Subcutaneous adipose tissue (tissue), 4 donors: ENCODE results near the gene TRPC4. TPM values are rescaled to one million over a fixed set of nuclear protein-coding genes. Genes with fewer than 3 reads are reported as not detected.

ENCODE experiments used
- total RNA-seq, 4 donors: library from RNA; depleted of rRNA; stranded (reverse); fragments of >200 nt; gene quantifications; one replicate each; pipeline ENCODE4 v1.1.0, GENCODE V29; 2016
- TF ChIP-seq, protein P1 (sequence below): fragments of 450-650 bp; IDR thresholded peaks from one replicate; pipeline ENCODE4 v1.5.1; 2016; ENCODE audit warnings: low read depth, mild to moderate bottlenecking, control low read depth, antibody characterized with exemption, moderate library complexity

Gene TRPC4
- total RNA-seq, 4 donors from 2014 or later = 0.17 to 0.82 (median 0.42) TPM

DNA sequence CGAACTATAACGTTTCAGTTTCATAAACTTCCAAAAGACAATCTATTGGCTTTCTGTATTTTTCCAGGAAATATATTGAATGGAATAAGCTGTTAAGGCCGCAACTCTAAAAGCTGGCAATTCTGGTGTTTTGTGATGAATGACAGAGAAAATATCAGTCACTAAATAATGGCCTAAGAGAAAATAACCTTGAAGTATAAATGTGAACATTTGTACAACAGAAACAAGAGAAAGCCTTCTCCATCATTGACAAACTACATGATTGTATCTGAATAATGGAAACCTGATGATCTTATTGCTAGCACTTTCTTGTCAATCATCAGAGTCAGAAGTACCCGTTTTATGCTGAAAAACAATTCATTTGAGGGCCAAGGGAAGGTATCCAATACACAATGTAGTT lies 134.3 kb downstream of the TRPC4 start:
- TF ChIP-seq, protein P1, sequence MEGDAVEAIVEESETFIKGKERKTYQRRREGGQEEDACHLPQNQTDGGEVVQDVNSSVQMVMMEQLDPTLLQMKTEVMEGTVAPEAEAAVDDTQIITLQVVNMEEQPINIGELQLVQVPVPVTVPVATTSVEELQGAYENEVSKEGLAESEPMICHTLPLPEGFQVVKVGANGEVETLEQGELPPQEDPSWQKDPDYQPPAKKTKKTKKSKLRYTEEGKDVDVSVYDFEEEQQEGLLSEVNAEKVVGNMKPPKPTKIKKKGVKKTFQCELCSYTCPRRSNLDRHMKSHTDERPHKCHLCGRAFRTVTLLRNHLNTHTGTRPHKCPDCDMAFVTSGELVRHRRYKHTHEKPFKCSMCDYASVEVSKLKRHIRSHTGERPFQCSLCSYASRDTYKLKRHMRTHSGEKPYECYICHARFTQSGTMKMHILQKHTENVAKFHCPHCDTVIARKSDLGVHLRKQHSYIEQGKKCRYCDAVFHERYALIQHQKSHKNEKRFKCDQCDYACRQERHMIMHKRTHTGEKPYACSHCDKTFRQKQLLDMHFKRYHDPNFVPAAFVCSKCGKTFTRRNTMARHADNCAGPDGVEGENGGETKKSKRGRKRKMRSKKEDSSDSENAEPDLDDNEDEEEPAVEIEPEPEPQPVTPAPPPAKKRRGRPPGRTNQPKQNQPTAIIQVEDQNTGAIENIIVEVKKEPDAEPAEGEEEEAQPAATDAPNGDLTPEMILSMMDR = no peak

DNA sequence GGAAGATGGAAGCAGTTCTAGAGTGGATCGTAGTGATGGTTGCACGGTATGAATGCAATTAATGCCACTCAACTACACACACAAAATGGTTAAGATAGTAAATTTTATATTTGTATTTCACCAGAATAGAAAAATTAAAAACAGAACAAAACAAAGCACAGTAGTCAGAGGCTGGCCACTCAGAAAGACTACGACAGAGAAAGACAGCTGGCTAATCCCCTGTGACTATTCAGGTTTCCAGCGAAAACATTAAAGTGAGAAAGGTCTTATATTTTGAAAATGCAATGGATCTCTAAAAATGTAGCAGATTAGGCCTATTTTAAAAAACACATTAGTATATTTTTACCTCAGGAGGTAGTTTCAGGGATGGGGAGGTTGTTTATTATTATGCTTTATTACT lies 139.7 kb downstream of the TRPC4 start:
- TF ChIP-seq, protein P1 = no peak

DNA sequence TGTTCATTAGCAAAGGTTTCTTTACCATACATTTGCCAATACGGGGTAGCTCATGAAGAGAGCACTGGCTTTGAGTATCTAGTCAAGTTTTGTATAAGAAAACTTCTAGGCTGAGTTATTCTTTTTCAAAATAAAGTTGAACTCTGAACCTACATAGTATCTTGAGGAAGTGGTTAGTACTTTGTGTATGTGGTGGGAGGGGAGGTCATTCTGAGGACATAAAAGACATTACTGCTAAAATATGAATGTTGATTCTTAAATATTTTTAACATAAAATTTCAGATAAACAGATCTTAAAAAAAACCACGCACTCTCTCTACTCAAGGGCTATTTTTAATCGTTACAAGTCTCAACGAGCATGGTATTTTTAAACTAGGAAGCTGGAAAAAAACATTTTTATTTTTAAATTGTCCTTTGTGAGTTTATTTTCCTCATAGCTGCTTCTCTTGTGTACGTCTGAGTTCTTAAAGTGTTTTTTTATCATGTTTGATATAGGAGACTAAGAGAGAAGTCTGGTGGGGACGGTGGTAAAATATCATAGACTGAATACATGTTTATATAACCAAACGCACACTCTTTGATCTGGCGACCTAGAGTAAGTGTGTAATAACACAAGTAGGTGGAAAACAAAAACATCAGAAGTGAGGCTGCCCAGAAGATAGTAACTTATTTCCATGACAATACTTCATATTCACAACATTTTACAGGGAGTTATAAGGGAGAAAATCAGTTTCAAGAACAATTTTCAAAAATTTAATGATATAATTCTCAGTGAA lies 153.0 kb downstream of the TRPC4 start:
- TF ChIP-seq, protein P1 = no peak

DNA sequence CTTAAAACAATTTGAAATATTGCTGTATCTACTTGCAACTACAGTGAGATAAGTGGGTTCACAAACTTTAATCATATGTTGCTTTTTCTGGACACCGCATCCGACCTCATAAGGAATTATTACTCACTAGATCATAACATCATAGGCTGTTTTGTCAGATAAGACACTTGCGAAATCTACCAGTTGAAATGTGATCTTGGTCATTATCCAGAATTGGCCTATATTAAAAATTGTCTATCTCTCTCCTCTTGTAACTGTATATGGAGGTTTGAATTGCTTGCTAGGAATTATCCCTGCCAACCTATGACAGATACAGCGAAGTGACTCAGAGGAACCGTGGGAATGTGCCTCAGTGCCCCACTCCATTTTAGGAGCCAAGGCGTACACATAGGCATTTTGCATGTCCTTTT lies 154.0 kb downstream of the TRPC4 start:
- TF ChIP-seq, protein P1 = no peak

DNA sequence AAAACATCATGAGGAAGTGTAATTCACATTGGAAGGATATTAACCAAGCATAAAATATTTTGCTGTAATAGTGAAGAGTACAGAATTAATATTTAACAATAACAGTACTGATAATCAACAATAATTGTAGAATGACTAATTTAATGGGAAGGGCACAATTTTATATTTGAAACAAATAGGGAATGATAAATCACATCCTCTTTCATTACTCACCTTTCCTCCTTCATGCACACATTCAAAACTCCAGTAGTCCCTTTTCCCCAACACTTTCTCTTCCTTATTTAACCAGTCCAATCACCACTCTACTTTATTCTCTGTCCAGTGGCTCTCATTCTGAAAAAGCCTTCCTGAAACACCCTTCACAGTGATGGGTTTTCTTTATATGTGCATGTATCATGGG lies 160.3 kb downstream of the TRPC4 start:
- TF ChIP-seq, protein P1 = no peak

DNA sequence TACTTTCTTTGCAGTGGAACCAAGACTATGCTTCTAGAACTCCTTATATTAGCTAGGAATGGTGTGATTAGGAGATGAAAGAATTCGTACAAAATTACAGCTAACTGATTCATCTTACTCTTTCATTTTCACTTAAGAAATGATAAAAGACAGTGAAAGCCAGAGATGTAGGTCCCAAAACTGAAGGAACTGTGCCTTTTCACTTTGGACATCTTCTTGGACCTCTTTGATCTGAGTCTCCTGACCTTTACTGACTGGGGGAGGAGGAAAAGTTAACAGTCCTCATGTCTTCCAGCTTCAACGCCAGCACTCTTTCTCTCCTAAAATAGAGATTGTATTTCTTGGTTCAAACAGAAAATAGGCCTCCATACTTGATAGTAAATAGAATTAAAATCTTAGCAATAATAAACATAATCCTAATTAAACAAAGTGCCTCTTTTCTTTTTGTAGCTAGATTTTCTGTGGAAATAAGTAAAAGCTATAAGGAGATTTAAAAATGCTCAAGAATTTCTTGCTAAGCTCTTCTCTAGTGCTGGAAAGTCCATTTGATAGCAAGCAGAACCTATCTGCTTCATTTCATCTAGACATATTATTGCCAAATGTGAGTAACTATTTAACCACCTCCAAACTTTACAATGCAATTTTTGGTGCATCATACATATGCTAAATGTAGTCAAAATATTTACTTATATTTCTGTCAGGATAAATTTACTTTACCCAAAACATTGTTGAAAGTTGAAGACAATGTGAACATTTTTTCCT lies 161.7 kb downstream of the TRPC4 start:
- TF ChIP-seq, protein P1 = no peak

DNA sequence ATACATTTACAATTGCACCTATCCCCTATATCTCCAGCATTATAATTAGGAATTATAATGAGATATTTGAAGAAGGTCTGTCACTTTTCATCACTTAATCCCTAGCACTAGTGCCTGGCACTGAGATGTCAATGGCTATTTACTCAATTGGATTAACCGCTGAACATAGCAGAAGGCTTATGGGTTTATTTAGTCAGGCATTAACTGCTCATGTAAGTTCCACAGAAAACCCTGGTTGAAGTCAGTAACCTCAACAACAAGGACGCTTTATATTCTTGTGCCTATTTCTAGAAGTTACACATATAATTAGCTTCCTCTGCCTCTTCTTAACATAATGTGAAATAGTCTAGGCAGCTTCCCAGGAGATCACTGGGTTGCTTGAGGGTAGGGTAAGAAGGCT lies 163.5 kb downstream of the TRPC4 start:
- TF ChIP-seq, protein P1 = no peak
